HG03045 (cell line): ENCODE data around the gene VTN.

Experiments
- ATAC-seq: cut with Tn5 transposase; IDR thresholded peaks from one replicate; pipeline ENCODE4 v1.9.1; 2021; ENCODE audit warnings: mild to moderate bottlenecking, moderate library complexity; ENCODE audit not compliant: unreplicated experiment

Gene VTN

GRCh38 chr17:28371245-28372202 is 1.4 kb upstream of the VTN start, which contains the start of gene SARM1:
SARM1 (plus strand) TSS chr17:28371694; CDS start chr17:28372033, 339 bp downstream.
- ATAC-seq: peak; percentile 80

GRCh38 chr17:28370744-28371103 is 617 bp upstream of the VTN start:
- no peak for ATAC-seq

GRCh38 chr17:28369684-28370034 is 448 bp downstream of the VTN start:
- ATAC-seq: no peak

- no peak for ATAC-seq
These were observed 1.0 kb downstream of the VTN start for GRCh38 chr17:28368915-28369683.

GRCh38 chr17:28368306-28368831 is 1.7 kb downstream of the VTN start:
- no peak for ATAC-seq

GRCh38 chr17:28367641-28368305 is 2.3 kb downstream of the VTN start:
- ATAC-seq: no peak

GRCh38 chr17:28366605-28367004 is 3.5 kb downstream of the VTN start:
- no peak for ATAC-seq

GRCh38 chr17:28365487-28365886 is 4.6 kb downstream of the VTN start:
- ATAC-seq: no peak

- no peak for ATAC-seq
These were observed 5.3 kb downstream of the VTN start, which contains the start of gene SEBOX for GRCh38 chr17:28364665-28365363. SEBOX (minus strand) TSS chr17:28365199; CDS start chr17:28365151, 48 bp downstream.

- no peak for ATAC-seq
These were observed 6.1 kb downstream of the VTN start for GRCh38 chr17:28363776-28364650.

- no peak for ATAC-seq
These were observed 6.9 kb downstream of the VTN start for GRCh38 chr17:28363186-28363585.

- no peak for ATAC-seq
These were observed 12.3 kb downstream of the VTN start for GRCh38 chr17:28357901-28358197.

GRCh38 chr17:28357061-28357900 is 12.8 kb downstream of the VTN start, which contains the start of gene POLDIP2:
POLDIP2 (minus strand) TSS chr17:28357527; CDS start chr17:28357448, 79 bp downstream.
- ATAC-seq: peak; percentile 96

- ATAC-seq: no peak
These were observed 19.8 kb downstream of the VTN start for GRCh38 chr17:28350271-28350670.

GRCh38 chr17:28348979-28349378 is 21.1 kb downstream of the VTN start:
- ATAC-seq: no peak

GRCh38 chr17:28347261-28347891 is 22.7 kb downstream of the VTN start:
- ATAC-seq: no peak

GRCh38 chr17:28346746-28347246 is 23.3 kb downstream of the VTN start:
- ATAC-seq: no peak

- ATAC-seq: no peak
These were observed 23.9 kb downstream of the VTN start for GRCh38 chr17:28346199-28346580.
